MM.1S (cell line): Measurements from ENCODE around the gene ZNF710.

Experiments
- CTCF ChIP-seq: fragments of 300-600 bp; sonication (generic); IDR thresholded peaks from 2 replicates; pipeline ENCODE4 v1.5.1; 2016; ENCODE audit warnings: antibody characterized with exemption, low read length, mixed read lengths
- EZH2 ChIP-seq: fragments of 300-600 bp; sonication (generic); optimal IDR thresholded peaks from 2 replicates; pipeline ENCODE3; 2017; ENCODE audit warnings: low read depth, mild to moderate bottlenecking, antibody characterized with exemption, low read length, mixed read lengths

GRCh38 chr15:90042356-90042755, 41.2 kb downstream of the ZNF710 start:
- TF ChIP-seq CTCF (no peak), EZH2 (no peak)
